Esophagus squamous epithelium (tissue), 4 donors: ENCODE data around the gene TMEM266.

Experiments used
- CTCF ChIP-seq, 6 experiments: fragments of 450-650 bp in 4 of 6; fragments of 200-600 bp in 2 of 6; sonication (generic) in 2 of 6; IDR thresholded peaks; one replicate each; pipeline ENCODE4 v1.5.1; 2016 to 2019; ENCODE audit warnings: antibody characterized with exemption in 6 of 6, mild to moderate bottlenecking in 4 of 6, moderate library complexity in 4 of 6
- POLR2A ChIP-seq, 4 donors: fragments of 450-650 bp; IDR thresholded peaks; one replicate each; pipeline ENCODE4 v1.6.1; 2017; ENCODE audit warnings: antibody characterized with exemption in 4 of 4, mild to moderate bottlenecking in 4 of 4, moderate library complexity in 3 of 4

- no peak for TF ChIP-seq CTCF (IDR thresholded peaks at IDR 0.05)
- TF ChIP-seq POLR2A (IDR thresholded peaks at IDR 0.05) = no peak
Measured at GRCh38 chr15:76099388-76099787, 39.6 kb downstream of the TMEM266 start.
